ENCODE measurements around the gene TRAPPC4.
"Not testable (repeated sequence)": the region's sequence is repeated elsewhere in the genome, so short reads cannot be mapped to it uniquely, and the experiment has no call there.

Gene TRAPPC4

GRCh38 chr11:119014209-119014924 is 4.2 kb upstream of the TRAPPC4 start:
- no peak for DNase-seq

GRCh38 chr11:119015054-119015611 is 3.4 kb upstream of the TRAPPC4 start:
- no peak for DNase-seq

DNA sequence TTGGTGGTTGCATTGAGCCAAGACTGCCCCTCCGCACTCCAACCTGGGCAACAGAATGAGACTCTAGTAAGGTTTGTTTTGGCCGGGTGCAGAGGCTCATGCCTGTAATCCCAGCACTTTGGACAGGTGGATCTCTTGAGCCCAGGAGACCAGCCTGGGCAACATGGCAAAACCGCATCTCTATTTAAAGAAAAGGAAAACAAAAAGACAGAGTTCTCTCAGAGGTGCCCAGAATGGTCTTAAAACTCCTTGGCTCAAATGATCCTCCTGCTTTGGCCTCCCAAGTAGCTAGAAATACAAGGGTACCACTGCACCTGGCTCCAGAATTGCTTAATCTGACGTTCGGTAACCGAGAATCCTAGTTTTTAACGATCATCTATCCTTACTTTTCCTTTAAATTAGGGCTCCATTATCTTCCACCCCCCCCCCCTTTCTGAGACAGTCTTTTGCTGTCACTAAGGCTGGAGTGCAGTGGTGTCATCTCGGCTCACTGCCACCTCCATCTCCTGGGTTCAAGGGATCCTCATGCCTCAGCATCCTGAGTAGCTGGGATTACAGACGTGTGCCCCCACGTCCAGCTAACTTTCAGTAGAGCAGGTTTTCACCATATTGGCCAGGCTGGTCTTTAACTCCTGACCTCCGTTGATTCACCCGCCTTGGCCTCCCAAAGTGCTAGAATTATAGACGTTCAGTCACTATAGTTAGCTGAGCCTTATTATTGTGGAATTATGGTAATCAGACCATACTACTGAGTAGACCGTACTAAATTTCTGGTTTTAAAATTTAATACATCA is 2.2 kb upstream of the TRAPPC4 start:
- DNase-seq = no peak

DNA sequence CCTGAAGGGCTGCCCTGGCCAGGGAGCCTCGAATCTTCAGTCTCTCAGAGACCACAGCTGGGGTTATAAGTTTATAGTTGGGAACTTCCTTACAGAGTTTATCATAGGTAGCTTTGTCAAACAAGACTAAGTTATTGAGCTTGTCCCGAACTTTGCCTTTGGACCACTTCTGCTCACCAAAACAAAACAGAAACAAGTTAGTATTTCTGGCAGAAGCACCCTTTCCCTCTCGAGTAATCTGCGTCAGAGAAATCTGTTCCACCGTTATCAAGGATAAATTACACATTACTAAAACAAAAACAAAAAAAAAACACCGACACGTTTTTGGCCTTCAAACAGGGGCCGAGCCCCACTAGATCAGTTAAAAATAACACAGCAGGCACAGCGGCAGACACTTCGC is 1.2 kb upstream of the TRAPPC4 start:
- not testable (repeated sequence) for DNase-seq

- DNase-seq = no peak
Measured at GRCh38 chr11:119019996-119020395, 1.4 kb downstream of the TRAPPC4 start.

DNA sequence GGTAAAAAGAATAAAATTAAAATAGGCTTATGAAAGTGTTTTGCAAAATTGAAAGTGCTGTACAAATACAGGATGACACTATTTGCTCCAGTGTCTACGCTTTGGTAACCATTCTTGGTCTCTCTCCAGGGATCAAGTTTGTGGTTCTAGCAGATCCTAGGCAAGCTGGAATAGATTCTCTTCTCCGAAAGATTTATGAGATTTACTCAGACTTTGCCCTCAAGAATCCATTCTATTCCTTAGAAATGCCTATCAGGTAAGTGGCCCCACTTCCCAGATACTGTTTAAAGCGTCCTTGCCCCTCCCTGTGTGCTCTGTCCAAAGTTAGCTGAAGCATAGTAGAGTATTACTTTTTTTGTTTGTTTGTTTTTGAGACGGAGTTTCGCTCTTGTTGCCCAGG is 3.1 kb downstream of the TRAPPC4 start:
- no peak for DNase-seq

DNA sequence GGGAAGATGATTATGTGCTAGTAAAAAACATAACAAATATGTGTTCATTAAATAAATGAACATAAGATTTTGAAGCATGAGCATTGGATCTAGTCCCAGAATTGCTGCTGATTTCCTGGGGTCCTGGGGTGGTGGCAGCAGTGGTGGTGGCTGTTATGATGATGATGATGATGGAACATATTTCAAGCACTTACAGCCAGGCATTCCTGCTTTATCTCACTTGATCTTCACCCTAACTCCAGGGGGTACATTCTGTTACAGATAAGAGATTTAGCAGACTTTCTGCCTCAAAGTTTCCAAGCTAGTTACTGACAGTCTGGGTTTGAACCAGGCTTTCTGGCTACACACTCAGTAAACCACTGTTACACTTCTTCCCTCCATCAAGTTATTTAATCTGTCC is 5.2 kb downstream of the TRAPPC4 start:
- no peak for DNase-seq

- no peak for DNase-seq
Measured at GRCh38 chr11:119024430-119025098, 6.0 kb downstream of the TRAPPC4 start.

DNA sequence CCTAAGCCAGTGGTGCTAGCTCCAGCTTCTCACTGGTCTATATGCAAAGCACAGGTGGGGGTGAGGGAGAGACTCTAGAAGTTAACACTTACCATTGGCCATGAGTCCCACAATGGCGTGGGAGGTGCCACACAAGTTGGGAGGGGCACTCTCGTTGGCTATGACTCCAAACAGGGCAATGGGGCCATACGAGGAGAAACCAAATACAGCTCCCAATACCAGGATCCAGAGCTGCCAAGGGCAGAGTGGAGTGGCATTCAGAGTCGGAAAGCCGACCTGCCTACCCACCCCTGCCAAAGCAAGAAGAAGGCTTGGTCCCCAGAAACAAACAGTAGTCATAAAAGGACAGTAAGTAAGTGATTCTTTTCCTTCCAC is 6.5 kb downstream of the TRAPPC4 start:
- DNase-seq = no peak

DNA sequence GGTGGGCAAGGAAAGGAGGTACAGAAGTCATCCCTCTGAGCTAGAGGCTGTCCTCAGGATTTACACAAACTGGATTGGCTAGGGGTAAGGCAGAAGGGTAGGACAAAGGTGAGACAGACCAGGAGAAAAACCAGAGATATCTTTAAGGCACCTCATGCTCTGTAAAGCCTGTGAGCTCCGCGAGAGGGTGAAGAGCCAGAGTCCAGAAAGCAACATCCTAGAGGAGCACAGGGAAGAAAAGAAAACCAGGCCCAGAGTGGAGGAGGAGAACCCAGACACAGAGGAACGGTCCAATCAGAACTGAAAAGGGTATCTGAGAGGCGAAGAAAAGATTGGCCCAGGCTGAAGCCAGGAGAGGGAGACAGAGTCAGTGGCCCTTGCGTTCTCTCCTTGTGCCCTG is 7.0 kb downstream of the TRAPPC4 start:
- no peak for DNase-seq

DNA sequence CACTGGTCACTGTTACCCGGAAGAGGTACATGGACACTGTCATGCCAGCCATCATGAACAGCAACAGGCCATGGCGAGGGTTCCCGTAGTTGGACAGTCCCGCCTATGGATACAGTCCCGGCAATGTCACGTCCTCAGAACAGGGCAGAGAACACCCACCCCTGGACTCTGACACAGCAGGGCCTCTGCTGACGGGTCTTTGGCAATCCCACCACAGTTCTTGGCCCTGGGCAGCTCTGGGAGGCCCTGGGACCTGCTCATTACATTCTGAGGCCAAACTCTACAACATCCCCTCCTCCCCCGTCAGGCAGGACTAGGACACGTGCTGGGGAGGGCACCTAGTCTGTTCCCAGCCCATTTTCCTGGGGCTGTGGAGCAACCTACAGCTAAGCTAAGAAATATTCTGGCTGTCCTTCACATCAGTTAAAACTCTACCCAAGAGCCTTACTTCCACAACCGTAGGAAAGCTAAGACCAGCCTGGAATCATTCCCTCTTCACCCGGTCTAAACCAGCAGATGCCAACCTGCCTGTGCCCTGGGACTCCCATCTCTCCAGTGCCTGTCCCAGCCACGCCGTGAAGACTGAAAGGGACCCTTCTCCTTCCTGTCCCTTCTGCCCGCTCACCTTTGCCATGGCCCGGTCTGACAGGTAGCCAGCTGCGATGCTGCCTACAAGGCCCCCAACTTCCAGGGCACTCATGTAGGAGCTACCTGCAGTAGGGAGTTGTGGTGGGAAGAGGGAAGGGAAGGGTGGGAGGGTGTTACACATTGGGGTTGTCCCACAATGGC is 7.6 kb downstream of the TRAPPC4 start:
- no peak for DNase-seq

- DNase-seq = no peak
Measured at GRCh38 chr11:119026970-119027369, 8.4 kb downstream of the TRAPPC4 start.

DNA sequence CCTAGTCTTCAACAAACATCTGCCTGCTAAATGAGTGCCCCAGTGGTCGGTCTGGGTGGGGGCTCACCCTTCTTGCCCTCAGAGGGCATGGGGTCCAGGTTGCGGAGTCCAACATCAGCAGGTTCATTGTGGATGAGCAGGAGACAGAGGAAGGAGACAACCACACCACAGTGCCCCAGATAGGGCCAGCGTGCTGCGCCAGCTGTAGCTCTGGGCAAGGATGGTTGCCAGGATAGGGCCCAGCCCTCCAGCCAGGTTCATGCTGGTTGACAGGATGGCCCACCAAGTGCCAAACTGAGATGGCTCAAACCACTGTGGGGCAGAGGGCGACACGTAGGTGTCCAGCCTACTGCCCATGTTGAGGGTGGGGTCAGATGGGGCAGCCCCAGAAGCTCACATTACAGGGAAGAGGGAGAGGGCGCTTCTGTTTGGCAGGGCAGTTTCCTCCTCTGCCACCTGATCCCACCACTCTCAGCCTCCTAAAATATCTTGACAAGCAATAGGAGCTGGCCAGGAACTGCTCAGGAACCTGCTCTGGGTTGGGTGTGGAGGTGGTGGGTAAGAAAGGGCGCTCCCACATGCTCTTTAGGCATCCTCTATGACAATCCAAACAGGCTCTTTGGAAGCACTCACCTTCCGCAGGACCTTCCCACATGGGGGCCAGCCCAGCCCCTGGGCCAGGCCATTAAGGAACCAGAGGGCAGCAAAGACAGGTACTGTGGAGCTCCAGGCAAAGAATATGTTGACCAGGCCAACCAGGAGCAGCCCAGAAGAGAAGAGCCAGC is 9.2 kb downstream of the TRAPPC4 start:
- DNase-seq = no peak

DNA sequence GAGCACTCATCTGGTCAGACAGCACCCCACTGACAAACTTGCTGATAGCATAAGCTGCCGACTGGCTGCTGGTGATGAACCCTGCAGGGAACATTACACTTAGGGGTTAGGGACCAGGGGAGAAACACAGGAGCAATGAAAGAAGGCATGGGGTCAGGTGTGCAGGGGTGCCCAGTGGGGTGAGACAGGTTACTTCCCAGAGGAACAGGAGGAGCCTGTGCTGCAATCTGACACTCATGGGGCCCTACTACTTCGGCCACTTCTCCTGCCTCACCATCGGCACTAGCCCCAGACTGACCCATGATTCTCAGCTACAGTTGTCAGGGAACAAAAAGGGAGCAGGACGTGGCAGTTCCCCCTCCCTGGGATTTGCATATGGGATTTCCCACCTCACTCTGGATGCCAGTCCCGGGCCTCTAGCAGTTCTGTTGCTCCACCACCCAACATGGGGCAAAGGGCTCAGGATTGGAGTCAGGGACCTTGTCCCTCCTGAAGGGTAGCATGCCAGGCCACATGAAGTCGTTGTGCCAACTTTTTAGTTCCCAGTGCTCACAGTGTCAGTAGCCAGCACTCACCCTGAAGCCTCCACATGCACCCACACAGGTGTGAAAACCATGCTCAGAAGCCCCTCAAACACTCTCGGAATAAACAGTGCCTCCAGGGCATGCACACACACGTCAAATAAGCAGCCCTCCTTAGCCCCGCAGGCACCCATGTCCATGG is 9.9 kb downstream of the TRAPPC4 start:
- DNase-seq = no peak

GRCh38 chr11:119029069-119029339 is 10.4 kb downstream of the TRAPPC4 start:
- no peak for DNase-seq

GRCh38 chr11:119029340-119030028 is 10.9 kb downstream of the TRAPPC4 start:
- peak; percentile 93 for DNase-seq

DNA sequence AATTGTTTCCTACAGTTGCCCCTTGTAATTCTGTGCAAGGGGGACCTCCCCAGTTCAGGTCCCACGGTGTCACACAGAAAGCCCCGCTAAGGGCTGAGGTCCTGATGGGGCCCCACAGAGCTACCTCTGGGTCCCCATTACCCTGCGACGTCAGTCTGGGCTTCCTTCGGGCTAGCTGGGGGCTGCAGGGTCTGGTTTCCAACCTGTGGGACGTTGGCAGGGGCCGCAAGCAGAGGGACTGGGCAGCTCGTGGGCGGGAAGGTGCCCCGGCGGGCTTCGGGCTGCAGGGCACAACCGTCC is 11.4 kb downstream of the TRAPPC4 start:
- no peak for DNase-seq

- peak; percentile 94 for DNase-seq
Measured at GRCh38 chr11:119030329-119031047, 11.9 kb downstream of the TRAPPC4 start, which contains the start of gene SLC37A4. Gene SLC37A4, minus strand, starts transcription at chr11:119030877.

DNA sequence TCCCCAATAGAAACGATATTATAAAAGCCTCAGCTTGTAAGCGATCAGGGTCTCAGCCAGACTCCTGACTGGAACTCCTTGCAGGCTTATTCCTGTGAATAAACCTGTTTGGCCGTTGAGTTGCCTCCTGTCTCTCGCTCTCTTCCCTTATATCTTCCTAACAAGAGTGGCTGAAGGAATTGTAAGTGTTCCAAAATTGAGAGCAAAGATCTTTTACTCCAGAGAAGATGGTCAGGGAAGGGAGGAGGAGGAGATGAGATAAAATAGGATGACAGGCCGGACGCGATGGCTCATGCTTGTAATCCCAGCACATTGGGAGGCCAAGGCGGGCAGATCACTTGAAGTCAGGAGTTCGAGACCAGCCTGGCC is 13.3 kb downstream of the TRAPPC4 start:
- no peak for DNase-seq

GRCh38 chr11:119033421-119033820 is 14.9 kb downstream of the TRAPPC4 start:
- not testable (repeated sequence) for DNase-seq
